ENCODE data around the gene TBC1D22A. TPM values are rescaled to one million over a fixed set of nuclear protein-coding genes. Genes with fewer than 3 reads are reported as not detected.

Gene TBC1D22A
- total RNA-seq, 1 donor = 17.7 TPM

DNA sequence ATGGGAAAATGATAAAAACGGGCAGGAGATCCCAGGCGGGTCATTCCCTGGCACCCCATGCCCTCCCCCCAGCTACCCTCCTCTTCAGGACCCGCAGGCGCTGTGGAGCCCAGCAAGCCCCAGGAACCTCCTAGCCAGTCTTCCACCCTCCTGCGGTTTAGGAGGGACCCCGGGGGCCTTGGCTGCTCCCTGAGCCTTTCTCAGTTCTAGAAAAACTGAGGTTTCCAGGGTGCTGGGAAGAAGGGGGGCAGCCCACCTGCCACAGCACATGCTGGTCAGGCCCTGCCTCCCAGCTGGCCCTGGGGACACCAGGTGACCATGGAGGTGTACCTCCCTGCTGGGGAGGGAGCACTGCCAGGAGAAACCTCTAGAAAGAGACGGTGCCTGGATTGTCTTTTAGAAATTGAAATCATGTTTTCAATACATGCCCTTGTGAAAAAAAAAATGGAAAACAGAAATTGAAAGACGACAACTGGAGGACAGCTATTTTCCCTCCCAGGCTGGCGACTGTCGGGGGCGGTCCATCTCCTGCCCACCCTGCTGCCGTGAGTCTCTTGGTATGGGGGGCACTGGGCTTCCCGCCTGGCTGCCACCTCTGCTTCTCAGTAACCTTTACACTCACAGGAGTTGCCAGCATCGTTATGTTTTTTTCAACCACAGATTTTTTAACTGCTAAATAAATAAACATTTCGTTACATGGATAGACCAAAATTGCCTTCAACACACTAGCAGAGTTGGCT is 398.5 kb downstream of the TBC1D22A start:
- H3K27ac ChIP-seq (ENCODE audit: low read depth, low read length) = no peak overlapping the region
- peak; percentile 63 for DNase-seq (ENCODE audit: insufficient read length, low spot score, missing footprints)
- H3K4me1 ChIP-seq (ENCODE audit: insufficient read depth, low read length) = no peaks in the 10 kb centered on the region
- H2AFZ ChIP-seq (ENCODE audit: low read length) = no peak overlapping the region
- H3K4me3 ChIP-seq (ENCODE audit: insufficient read depth, low read length) = no peak overlapping the region
- H3K27me3 ChIP-seq (ENCODE audit: insufficient read depth, low read length) = no peaks in the 10 kb centered on the region
- no peaks in the 10 kb centered on the region for H3K36me3 ChIP-seq (ENCODE audit: insufficient read depth, low read length)
- no peaks in the 10 kb centered on the region for H3K79me2 ChIP-seq (ENCODE audit: insufficient read depth, low read length)
- H3K4me2 ChIP-seq (ENCODE audit: insufficient read depth, low read length) = no peak overlapping the region
- TF ChIP-seq CTCF (IDR thresholded peaks at IDR 0.05; ENCODE audit: extremely low read depth, low read depth, low read length) = no peak
- no peaks in the 10 kb centered on the region for H4K20me1 ChIP-seq (ENCODE audit: insufficient read depth, low read length)
- H3K9me3 ChIP-seq (ENCODE audit: low read depth, low read length) = no peaks in the 10 kb centered on the region

- H3K27me3 ChIP-seq (ENCODE audit: insufficient read depth, low read length) = no peaks in the 10 kb centered on the region
- H3K9me3 ChIP-seq (ENCODE audit: low read depth, low read length) = no peaks in the 10 kb centered on the region
- no peaks in the 10 kb centered on the region for H3K79me2 ChIP-seq (ENCODE audit: insufficient read depth, low read length)
- no peak for TF ChIP-seq CTCF (IDR thresholded peaks at IDR 0.05; ENCODE audit: extremely low read depth, low read depth, low read length)
- no peak overlapping the region for H2AFZ ChIP-seq (ENCODE audit: low read length)
- H3K4me1 ChIP-seq (ENCODE audit: insufficient read depth, low read length) = no peaks in the 10 kb centered on the region
- no peak overlapping the region for H3K4me2 ChIP-seq (ENCODE audit: insufficient read depth, low read length)
- H4K20me1 ChIP-seq (ENCODE audit: insufficient read depth, low read length) = no peaks in the 10 kb centered on the region
- no peaks in the 10 kb centered on the region for H3K36me3 ChIP-seq (ENCODE audit: insufficient read depth, low read length)
- DNase-seq (ENCODE audit: insufficient read length, low spot score, missing footprints) = peak; percentile 36
- H3K4me3 ChIP-seq (ENCODE audit: insufficient read depth, low read length) = no peak overlapping the region
- no peak overlapping the region for H3K27ac ChIP-seq (ENCODE audit: low read depth, low read length)
Measured at GRCh38 chr22:47161631-47162030, 399.2 kb downstream of the TBC1D22A start.

GRCh38 chr22:47162865-47163264 is 400.4 kb downstream of the TBC1D22A start:
- Histone ChIP-seq H3K4me3 (ENCODE audit: insufficient read depth, low read length) (no peak overlapping the region), H3K27ac (ENCODE audit: low read depth, low read length) (no peak overlapping the region), H2AFZ (ENCODE audit: low read length) (no peak overlapping the region), H3K36me3 (ENCODE audit: insufficient read depth, low read length) (no peaks in the 10 kb centered on the region), H3K79me2 (ENCODE audit: insufficient read depth, low read length) (no peaks in the 10 kb centered on the region), H3K4me1 (ENCODE audit: insufficient read depth, low read length) (no peaks in the 10 kb centered on the region), H3K4me2 (ENCODE audit: insufficient read depth, low read length) (no peak overlapping the region), H3K27me3 (ENCODE audit: insufficient read depth, low read length) (no peaks in the 10 kb centered on the region), H3K9me3 (ENCODE audit: low read depth, low read length) (no peaks in the 10 kb centered on the region), H4K20me1 (ENCODE audit: insufficient read depth, low read length) (no peaks in the 10 kb centered on the region)
- no peak for TF ChIP-seq CTCF (IDR thresholded peaks at IDR 0.05; ENCODE audit: extremely low read depth, low read depth, low read length)
- peak; percentile 30 for DNase-seq (ENCODE audit: insufficient read length, low spot score, missing footprints)

DNA sequence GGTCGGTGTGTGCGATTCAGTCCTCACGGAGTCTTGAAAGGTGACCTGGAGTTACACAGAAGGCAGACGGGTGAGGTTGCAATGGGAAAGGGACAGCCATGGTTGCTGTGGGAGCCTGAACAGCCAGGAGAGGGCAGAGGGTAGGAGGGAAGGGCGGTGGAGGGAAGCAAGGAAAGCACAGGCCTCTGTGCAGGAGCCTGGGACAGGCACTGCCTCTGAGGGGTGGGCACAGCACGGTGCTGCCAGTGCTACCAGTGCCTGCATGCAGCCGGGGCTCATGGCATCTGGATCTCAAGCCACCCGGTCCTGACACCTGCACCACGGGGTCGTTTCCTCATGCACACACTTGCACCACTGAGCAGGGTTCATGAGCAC is 401.0 kb downstream of the TBC1D22A start:
- no peak for TF ChIP-seq CTCF (IDR thresholded peaks at IDR 0.05; ENCODE audit: extremely low read depth, low read depth, low read length)
- Histone ChIP-seq H3K27me3 (ENCODE audit: insufficient read depth, low read length) (no peaks in the 10 kb centered on the region), H4K20me1 (ENCODE audit: insufficient read depth, low read length) (no peaks in the 10 kb centered on the region), H2AFZ (ENCODE audit: low read length) (no peak overlapping the region), H3K9me3 (ENCODE audit: low read depth, low read length) (no peaks in the 10 kb centered on the region), H3K79me2 (ENCODE audit: insufficient read depth, low read length) (no peaks in the 10 kb centered on the region), H3K36me3 (ENCODE audit: insufficient read depth, low read length) (no peaks in the 10 kb centered on the region), H3K4me2 (ENCODE audit: insufficient read depth, low read length) (no peak overlapping the region), H3K4me3 (ENCODE audit: insufficient read depth, low read length) (no peak overlapping the region), H3K4me1 (ENCODE audit: insufficient read depth, low read length) (no peaks in the 10 kb centered on the region), H3K27ac (ENCODE audit: low read depth, low read length) (no peak overlapping the region)
- peak; percentile 84 for DNase-seq (ENCODE audit: insufficient read length, low spot score, missing footprints)

Data from osteoblast (primary cell).